Ishikawa (cell line): Measurements from ENCODE around the gene TRRAP.
A peak's percentile ranks its signal among the peaks of the same experiment; 100 is the strongest.

Experiments
- CEBPB ChIP-seq: IDR thresholded peaks from 2 replicates; pipeline ENCODE4 v1.6.1; 2012
- CREB1 ChIP-seq: IDR thresholded peaks from 2 replicates; pipeline ENCODE4 v1.6.1; 2012; ENCODE audit warnings: low read depth
- EP300 ChIP-seq: IDR thresholded peaks from 2 replicates; pipeline ENCODE4 v1.6.1; 2012; ENCODE audit warnings: borderline replicate concordance
- MAX ChIP-seq: IDR thresholded peaks from 2 replicates; pipeline ENCODE4 v1.6.1; 2012
- RAD21 ChIP-seq: IDR thresholded peaks from 2 replicates; pipeline ENCODE4 v1.6.1; 2012; ENCODE audit warnings: low read depth
- REST ChIP-seq: IDR thresholded peaks from 2 replicates; pipeline ENCODE4 v1.6.1; 2012; ENCODE audit warnings: low read depth, mild to moderate bottlenecking
- ZBTB7A ChIP-seq: IDR thresholded peaks from 2 replicates; pipeline ENCODE4 v1.6.1; 2012; ENCODE audit warnings: low read depth

GRCh38 chr7:99040104-99040958, 162.0 kb downstream of the TRRAP start:
- TF ChIP-seq EP300: no peak
- TF ChIP-seq REST: no peak
- peak; percentile 83 for TF ChIP-seq RAD21
- no peak for TF ChIP-seq ZBTB7A
- TF ChIP-seq CEBPB: no peak
- TF ChIP-seq MAX: no peak
- no peak for TF ChIP-seq CREB1
